Epithelial cell of esophagus (primary cell): Measurements from ENCODE around the gene SPOCK3.
"Not testable (repeated sequence)": the region's sequence is repeated elsewhere in the genome, so short reads cannot be mapped to it uniquely, and the experiment has no call there.

Experiments used
- DNase-seq: peaks from one replicate; pipeline ENCODE4 v3.0.0; 2010; ENCODE audit warnings: low read depth
- H3K4me3 ChIP-seq: 2 replicates; pipeline ENCODE4 v1.5.1; 2011; ENCODE audit warnings: mild to moderate bottlenecking, low read length, control low read depth
- CTCF ChIP-seq: IDR thresholded peaks from 2 replicates; pipeline ENCODE4 v1.5.1; 2011; ENCODE audit warnings: low read depth, mild to moderate bottlenecking, low read length, control low read depth, inconsistent platforms; ENCODE audit not compliant: insufficient read depth; ENCODE audit errors: missing control alignments

SPOCK3 gene

GRCh38 chr4:167234316-167234881, at the start of gene SPOCK3:
Gene SPOCK3 (minus strand): TSS chr4:167234494.
- TF ChIP-seq CTCF, result no peak
- peak; percentile 69 for DNase-seq
- H3K4me3 ChIP-seq, result peak within 1 kb of the TSS; percentile 68

GRCh38 chr4:167282171-167282864, 48.0 kb upstream of the SPOCK3 start:
- DNase-seq, result peak; percentile 83
- H3K4me3 ChIP-seq, result no peak overlapping the region
- no peak for TF ChIP-seq CTCF

GRCh38 chr4:167281545-167281944, 47.3 kb upstream of the SPOCK3 start:
- H3K4me3 ChIP-seq, DNase-seq: not testable (repeated sequence)

GRCh38 chr4:167274351-167274750, 40.1 kb upstream of the SPOCK3 start:
- TF ChIP-seq CTCF, result no peak
- no peak for DNase-seq
- no peak overlapping the region for H3K4me3 ChIP-seq

- no peak overlapping the region for H3K4me3 ChIP-seq
- DNase-seq, result peak; percentile 89
- TF ChIP-seq CTCF, result no peak
These were observed 30.9 kb upstream of the SPOCK3 start for GRCh38 chr4:167265231-167265630.

- TF ChIP-seq CTCF, result no peak
- H3K4me3 ChIP-seq, result no peak overlapping the region
- no peak for DNase-seq
These were observed 14.0 kb upstream of the SPOCK3 start for GRCh38 chr4:167248271-167248670.

- no peak for TF ChIP-seq CTCF
- no peak overlapping the region for H3K4me3 ChIP-seq
- DNase-seq, result no peak
These were observed 5.3 kb upstream of the SPOCK3 start for GRCh38 chr4:167239627-167240026.
